Measurements from ENCODE around the gene ATP13A2.
"Not testable (repeated sequence)": the region's sequence is repeated elsewhere in the genome, so short reads cannot be mapped to it uniquely, and the experiment has no call there.

The ATP13A2 gene

DNA sequence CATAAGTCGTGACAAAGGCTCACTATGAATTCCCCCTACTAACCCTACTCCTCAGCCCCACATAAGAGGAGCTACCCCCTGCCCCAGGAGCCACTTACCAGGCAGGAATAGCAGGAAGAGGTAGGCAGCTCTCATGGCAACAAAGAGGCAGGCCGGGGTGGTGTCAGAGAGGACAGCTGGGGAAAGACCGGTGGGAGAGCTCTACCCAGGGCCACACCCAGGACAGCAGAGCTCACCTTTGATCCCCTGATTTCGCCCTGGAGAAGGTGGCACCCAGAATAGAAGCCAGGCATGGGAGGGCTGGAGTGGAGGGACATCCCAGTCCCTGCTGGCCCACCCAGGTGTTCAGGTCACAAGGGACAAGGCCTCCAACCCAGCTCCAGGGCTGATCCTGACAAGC, 33.6 kb downstream of the ATP13A2 start:
- no peak for DNase-seq

DNA sequence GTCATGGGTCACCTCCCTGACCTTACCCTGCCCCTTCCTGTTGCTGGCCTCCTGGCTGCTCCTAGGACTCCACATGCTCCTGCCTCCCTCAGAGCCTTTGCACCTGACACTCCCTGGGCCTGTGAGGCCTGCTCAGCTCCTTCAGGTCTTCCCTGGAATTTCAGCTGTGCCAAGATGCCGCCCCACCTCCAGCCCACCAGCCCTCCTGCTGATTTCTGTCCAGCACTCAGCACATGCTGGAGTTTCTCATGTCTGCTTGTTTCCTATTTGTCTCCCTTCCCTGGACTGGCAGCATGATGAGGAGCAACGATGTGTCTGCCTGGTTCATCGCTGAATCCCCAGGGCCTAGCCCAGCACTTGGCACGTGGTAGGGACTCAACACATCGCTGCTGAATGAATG, 34.4 kb downstream of the ATP13A2 start:
- no peak for DNase-seq

DNA sequence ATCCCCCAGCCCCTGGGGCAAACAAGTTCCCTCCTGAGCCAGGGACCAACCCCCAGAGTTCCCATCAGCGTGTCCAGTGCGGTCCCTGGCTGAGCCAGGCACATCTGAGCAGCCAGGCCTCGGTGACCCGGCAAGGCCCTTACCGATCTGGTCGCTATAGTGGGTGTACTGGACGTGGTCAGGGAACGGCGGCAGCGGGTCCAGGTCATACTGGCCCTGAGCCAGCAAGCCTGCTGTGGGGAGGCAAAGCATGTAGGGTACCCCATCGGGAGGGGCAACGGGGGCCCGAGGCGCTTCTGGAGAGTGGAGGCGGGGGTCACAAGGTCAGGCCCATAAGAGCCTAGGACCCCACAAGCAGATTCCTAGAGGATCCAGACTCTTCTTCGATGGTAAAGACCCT, 34.8 kb downstream of the ATP13A2 start:
- DNase-seq = no peak

DNA sequence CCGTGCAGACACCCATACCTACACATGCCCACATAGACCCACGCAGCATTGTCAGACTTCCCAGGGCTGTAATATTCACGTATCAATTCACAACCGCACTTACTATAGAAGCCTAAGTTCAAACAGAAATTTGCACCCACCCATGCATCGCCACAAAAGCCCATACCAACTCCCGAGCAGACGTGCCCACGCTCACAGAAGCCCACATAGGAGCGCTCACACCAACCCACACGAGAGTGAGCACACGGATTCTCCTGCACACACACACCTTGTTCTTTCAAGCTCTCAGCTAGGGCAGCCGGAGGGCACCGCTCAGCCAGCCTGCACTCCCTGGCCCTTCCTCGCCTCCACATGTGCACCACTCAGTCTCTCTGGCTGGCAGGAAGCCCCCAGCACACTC, 35.9 kb downstream of the ATP13A2 start:
- DNase-seq = no peak

DNA sequence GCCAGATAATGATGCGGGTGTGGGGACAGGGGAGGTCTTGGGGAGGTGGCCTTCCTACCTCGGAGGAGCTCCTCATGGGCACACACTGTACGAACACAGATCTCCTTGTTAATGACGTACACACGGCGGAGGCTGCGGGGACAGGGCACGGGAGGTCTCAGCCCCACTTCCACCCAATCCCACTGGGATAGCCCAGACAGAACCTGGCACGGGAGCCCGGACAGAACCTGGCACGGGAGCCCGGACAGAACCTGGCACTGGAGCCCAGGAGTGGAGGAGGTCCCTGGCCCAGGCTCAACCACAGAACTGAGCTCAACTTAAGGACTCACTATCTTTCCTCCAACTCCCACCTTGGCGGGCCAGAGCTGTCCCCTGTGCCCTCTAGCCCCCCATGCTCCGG, 36.5 kb downstream of the ATP13A2 start:
- no peak for DNase-seq

DNA sequence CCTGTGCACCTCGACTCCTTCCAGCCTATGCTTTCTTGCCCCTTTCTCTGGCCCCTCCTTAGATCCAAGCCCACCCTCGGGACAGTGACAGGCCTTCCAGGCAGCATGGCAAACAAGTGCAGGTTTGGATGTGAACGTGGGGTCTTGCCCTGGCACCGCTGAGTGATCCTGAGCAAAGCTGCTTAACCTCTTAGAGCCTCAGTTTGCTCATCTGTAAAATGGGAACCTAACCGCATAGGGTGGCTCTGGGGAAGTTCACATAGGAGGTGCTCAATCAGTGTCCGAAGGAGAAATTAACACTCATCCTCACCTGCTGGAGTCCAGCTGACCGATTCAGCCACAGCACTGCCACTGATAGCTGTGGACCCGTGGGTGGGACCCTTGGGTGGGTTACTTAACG, 38.5 kb downstream of the ATP13A2 start:
- DNase-seq = no peak

DNA sequence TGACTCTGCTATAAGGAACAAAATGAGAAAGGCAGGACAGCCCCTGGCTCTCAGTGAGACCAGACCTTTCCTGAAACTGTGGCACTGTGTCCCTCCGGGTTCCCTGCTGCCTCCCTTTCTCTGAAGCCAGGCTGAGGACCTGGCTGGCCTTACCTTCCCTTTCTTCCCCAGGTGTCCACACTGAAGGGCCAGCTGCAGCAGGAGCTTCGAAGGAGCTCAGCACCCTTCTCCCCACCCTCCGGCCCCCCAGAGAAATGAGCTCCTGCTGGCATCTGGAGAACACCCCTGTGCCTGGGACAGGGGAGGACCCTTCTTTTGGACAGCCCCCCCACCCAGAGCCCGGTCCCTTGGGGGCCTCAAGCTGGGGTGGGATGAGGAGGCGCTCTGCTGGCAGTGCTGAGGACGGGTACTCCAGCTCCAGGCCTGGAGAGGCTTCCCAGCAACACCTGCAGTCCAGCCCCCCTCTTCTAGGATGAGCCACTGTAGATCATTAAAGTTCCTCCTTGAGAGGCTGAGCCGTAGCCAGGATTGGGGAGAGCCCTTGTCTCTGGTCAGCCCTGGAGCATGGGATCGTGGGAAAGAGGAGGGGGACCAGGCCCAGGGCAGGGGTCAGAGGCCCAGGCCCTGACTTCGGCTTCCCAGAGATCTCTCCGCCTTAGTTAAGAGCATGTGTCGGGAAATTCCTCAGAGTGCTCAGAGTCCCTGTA, 39.4 kb downstream of the ATP13A2 start:
- DNase-seq = no peak

DNA sequence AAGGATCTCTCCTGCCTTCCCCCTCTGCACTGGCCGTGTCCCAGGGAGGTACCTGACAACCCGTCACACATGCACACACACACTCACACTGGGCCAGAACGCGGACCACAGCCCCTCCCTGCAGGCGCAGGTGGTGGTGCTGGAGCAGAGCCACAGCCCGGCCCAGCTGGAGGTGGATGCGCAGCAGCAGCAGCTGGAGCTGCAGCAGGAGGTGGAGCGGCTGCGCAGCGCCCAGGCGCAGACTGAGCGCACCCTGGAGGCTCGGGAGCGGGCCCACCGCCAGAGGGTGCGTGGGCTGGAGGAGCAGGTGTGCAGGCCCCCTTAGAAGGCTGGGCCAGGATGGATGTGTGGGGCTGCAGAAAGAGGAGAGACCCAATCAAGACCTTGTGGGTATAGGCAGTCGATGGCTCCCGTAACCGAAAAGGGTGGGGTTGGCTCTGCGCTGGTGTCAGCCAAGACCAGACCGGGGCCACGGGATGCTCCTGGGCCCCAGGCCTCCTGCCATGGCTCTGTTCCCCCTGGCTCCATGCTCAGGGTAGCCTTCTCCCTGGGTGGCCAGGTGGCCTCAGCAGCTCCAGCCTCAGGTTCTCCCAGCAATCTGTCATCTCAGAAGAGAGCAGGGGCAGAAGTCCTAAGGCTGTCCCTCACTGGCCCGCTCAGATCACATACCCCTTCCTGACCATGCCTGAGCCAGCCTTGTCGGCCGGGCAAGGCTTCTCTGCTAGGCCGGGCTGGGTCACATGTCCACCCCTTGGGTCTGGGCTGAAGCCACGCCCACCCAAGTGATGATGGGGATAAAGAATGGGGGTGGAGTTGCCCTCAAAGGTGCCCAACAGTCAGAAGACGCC, 40.2 kb downstream of the ATP13A2 start:
- DNase-seq = peak; percentile 57

DNA sequence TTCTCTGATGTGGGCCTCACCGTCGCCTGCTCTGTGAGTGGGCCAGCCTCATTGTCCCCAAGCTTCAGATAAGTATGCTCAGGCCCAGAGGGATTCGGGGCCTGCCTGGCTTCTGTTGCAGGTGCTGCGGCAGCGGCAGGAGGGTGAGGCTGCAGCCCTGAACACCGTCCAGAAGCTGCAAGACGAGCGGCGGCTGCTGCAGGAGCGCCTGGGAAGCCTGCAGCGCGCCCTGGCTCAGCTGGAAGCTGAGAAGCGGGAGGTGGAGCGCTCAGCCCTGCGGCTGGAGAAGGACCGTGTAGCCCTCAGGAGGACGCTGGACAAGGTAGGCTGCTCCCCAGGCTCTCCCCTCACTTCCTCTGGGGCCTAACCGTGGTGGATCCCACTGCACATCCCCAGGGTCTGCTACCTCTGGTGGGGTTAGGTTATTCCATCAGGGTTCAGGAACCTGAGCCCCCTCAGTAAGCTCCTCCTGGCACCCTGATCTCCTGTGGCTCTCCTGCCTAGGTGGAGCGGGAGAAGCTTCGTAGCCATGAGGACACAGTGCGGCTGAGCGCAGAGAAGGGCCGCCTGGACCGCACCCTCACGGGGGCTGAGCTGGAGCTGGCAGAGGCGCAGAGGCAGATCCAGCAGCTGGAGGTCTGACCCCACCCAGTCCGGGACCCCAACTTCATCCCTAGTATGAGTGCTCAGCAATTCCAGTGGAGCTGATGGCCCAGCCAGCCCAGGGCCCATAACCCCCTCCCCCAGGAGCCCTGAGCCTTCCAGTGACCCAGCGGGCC, 41.4 kb downstream of the ATP13A2 start:
- no peak for DNase-seq

DNA sequence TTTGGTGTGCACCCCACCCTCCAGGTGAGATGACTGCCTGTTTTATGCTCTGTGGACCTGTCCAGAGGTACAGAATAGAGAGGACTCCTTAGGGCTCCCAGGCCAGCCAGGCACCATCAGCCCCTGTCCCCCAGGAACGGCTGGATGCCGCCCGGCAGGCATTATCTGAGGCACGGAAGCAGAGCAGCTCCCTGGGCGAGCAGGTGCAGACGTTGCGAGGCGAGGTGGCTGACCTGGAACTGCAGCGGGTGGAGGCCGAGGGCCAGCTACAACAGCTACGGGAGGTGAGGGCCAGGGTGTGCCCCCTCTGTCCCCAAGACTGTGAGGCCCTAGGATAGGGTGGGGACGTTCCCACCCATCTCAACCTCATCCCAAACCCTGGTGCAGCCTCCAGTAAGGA, 42.1 kb downstream of the ATP13A2 start:
- DNase-seq = no peak

DNA sequence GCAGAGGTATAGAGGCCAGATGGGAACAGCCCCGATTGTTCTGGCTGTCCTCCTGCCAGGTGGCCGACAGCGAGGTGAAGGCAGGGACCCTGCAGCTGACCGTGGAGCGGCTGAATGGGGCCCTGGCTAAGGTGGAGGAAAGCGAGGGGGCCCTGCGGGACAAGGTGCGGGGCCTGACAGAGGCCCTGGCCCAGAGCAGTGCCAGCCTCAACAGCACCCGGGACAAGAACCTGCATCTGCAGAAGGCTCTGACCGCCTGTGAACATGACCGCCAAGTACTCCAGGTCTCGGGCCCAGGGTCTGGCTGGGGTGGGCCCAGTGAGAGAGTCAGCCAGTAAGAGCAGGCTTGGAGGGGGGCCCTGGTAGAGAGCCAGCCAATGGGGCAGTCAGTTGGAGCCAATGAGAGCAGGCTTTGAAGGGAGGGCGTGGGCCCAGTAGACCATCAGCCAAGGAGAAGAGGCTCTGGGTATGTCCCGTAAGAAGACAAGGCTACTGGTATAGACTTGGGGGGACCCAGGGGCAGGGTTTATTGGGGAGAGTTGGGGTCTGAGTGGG, 42.6 kb downstream of the ATP13A2 start:
- DNase-seq = no peak

DNA sequence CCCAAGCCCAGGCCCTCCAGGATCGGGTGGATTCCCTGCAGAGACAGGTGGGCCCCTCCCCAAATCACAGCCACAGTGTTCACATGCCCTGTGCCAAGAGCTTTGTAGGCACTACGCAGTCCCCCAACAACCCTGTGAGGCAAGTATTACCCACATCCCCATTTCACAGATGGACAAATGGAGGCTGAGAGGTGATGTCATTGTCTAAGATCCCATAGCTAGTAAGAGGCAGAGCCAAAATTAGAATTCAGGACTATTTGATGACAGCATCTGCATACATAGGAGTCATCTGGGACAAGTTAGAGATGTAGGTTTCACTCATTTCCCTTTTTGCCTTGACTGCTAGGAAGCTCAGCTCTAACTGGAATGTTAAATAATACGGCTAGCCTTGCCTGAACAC, 43.4 kb downstream of the ATP13A2 start:
- peak; percentile 19 for DNase-seq

DNA sequence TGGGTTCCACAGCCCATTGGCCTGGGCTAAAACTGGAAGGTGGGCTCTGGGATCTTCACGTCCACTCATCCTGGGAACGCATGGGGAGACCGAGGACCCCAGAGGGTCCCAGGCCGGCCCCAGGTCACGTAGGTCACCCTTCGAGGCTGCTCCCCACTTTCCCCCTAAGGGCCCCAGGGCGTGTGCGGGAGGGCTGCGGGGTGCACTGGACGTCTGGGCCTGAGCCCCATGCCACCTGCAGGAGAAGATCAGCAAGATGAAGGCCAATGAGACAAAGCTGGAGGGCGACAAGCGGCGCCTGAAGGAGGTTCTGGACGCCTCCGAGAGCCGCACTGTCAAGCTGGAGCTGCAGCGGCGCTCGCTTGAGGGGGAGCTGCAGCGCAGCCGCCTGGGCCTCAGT, 43.8 kb downstream of the ATP13A2 start:
- DNase-seq = no peak

DNA sequence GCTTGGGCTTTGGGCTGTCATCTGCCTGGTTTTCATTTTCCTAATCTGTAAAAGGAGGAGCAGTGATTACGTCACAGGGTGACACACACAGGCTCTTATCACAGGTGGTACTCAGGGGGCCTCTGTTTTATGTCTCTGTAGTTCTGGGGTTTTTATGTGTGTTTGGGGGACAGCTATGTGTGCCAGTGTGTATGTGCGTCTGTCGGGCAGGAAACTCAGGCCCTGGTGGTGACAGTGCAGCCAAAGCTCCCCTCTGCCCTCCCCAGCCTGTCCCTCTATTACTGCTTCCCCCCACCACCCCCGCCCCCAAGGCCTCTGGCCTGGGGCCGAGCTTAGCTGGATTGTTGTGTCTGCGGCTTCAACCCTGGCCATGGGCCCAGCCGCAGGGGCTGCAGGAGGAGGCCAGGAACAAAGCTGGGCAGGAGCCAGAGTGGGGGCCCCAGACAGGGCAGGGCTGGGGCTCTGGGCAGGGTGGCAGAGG, 44.6 kb downstream of the ATP13A2 start:
- peak; percentile 92 for DNase-seq

DNA sequence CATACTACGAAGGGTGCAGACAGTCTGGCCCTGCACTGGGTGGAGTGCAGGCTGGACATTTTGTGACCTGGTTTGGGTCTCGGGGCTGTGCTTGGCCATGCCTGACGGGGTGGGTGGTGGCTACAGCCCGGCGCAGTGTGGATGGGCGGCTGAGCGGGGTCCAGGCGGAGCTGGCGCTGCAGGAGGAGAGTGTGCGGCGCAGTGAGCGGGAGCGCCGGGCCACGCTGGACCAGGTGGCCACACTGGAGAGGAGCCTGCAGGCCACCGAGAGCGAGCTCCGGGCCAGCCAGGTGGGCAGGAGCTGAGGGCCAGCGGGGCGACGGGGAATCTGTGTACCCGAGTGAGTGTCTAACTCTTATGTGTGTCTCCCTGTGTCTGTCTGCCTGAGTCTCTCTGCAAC, 45.4 kb downstream of the ATP13A2 start:
- no peak for DNase-seq

DNA sequence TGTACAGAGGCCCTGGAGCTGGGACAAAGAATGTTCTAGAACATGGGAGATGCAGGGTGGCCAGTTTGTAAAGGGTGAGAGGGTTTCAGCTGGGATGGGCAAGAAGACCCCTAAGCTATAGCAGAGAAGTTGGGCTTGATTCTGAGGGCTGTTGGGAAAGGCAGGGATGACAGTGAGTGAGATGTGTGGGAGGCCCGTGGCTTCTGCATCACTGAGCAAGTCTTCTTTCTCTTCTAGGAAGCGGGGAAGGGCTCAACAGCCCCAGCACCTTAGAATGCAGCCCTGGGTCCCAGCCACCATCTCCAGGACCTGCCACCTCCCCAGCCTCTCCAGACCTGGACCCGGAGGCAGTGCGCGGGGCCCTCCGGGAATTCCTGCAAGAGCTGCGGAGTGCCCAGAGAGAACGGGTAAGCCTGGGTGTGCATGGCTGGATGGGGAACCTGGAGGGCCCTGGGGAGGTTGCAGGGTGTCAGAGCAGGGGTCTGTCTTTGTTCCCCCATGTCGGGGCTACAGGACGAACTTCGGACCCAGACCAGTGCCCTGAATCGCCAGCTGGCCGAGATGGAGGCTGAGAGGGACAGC, 46.2 kb downstream of the ATP13A2 start:
- no peak for DNase-seq

DNA sequence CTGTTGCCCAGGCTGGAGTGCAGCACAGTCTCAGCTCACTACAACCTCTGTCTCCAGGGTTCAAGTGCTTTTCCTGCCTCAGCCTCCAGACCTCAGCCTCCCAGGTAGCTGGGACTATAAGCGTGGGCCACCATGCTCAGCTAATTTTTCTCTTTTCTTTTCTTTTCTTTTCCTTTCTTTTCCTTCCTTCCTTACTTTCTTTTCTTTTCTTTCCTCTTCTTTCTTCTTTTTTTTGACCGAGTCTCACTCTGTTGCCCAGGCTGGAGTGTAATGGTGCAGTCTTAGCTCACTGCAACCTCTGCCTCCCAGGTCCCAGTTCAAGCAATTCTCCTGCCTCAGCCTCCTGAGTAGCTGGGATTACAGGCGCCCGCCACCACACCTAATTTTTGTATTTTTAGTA, 47.6 kb downstream of the ATP13A2 start:
- not testable (repeated sequence) for DNase-seq

DNA sequence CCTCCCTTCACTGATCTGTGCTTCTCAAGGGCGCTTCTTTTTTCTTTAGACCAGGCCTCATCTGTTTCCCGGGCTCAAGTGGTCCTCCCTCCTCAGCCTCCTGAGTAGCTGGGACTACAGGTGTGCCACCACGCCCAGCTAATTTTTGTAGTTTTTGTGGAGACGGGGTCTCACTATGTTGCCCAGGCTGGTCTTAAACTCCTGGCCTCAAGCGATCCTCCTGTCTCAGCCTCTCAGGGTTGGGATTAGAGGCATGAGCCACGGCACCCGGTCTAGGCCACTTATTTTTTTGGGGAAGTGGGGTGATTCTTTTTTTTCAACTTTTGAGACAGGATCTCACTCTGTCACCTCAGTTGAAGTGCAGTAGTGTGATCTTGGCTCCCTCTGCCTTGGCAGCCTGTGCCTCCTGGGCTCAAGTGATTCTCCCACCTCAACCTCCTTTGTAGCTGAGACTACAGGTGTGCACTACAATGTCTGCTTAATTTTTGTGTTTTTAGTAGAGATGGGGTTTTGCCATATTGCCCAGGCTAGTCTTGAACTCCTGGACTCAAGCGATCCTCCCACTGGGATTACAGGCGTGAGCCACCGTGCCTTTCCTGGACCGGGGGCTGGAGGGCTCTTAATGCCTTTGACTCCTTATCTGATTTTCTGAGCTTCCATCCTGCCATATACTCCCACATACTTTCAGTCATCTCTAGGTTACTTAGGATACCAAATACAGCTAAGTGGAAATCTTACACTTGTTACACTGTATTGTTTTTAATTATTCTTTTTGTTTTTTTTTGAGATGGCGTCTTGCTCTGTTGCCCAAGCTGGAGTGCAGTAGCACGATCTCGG, 50.2 kb downstream of the ATP13A2 start:
- no peak for DNase-seq

DNA sequence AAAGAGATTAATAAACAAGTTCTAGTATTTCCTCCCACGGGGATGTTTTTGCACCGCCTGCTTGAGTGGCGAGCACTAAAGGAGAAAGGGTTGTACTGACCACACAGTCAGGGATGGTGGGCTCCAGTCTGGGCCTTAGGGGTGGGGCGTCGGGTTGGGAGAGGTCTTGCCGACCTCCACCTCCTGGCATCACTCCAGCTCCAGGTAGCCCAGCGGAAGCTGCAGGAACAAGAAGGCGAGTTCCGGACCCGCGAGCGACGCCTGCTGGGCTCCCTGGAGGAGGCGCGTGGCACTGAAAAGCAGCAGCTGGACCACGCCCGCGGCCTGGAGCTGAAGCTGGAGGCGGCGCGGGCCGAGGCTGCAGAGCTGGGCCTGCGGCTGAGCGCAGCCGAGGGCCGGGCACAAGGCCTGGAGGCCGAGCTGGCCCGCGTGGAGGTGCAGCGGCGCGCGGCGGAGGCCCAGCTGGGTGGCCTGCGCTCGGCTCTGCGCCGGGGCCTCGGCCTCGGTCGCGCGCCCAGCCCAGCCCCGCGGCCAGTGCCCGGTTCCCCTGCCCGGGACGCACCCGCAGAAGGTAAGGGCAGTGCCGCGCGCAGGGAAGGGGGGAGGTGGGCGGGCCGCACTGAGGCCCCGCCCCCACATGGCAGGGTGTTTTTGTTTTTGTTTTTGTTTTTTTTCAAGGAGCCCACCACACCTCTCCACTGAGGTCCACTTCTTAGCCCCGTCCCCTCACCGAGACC, 51.0 kb downstream of the ATP13A2 start:
- peak; percentile 80 for DNase-seq

DNA sequence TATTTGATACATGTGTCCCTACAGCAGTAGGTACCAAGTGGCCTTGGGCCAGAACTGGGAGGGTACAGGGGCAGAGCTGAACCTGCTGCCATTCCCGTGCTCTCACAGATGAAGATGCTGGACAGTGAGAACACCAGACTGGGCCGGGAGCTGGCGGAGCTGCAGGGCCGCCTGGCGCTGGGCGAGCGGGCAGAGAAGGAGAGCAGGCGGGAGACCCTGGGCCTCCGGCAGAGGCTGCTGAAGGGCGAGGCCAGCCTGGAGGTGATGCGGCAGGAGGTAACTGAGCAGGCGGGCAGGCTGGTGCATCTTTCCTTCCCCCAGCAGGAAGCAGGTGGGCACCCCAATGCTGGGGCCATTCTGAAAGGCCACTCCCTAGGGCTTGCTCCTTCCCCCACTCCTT, 53.3 kb downstream of the ATP13A2 start:
- no peak for DNase-seq

DNA sequence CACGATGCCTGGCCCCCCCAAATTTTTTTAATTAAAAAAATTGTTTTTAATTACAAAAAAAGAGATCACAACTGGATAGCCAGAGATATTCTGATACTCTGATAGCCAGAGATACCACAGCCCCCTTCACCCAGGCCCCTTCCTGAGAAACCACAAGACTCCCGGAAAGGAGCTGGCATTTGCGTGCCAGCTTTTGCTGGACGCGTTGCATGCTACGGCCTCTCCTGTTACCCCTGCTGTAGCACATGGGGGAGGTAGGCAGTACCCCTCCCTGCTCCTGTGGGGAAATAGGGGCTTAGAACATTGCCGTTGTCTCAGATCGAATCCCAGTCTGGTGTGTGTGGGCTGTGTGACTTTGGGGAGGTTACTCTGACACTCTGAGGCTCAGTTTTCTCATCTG, 54.0 kb downstream of the ATP13A2 start:
- DNase-seq = no peak
